Mucosa of stomach (tissue), 1 donor: ENCODE measurements around the gene SHISA4.
"Not testable (repeated sequence)": the region's sequence is repeated elsewhere in the genome, so short reads cannot be mapped to it uniquely, and the experiment has no call there.

Source experiments
- H3K27me3 ChIP-seq: one replicate; pipeline ENCODE4 v1.7.0; 2013; ENCODE audit warnings: mild to moderate bottlenecking, low read length; ENCODE audit not compliant: control insufficient read depth, insufficient read depth
- H3K36me3 ChIP-seq: one replicate; pipeline ENCODE4 v1.7.0; 2013; ENCODE audit warnings: low read length; ENCODE audit not compliant: control insufficient read depth, insufficient read depth
- H3K4me1 ChIP-seq: one replicate; pipeline ENCODE4 v1.7.0; 2013; ENCODE audit warnings: mild to moderate bottlenecking, low read length; ENCODE audit not compliant: control insufficient read depth, insufficient read depth
- H3K4me3 ChIP-seq: one replicate; pipeline ENCODE4 v1.7.0; 2013; ENCODE audit warnings: low read length
- H3K9ac ChIP-seq: one replicate; pipeline ENCODE4 v1.7.0; 2013; ENCODE audit warnings: mild to moderate bottlenecking, low read length, moderate library complexity
- H3K9me3 ChIP-seq: one replicate; pipeline ENCODE4 v1.7.0; 2013; ENCODE audit warnings: mild to moderate bottlenecking, low read length, moderate library complexity; ENCODE audit not compliant: control insufficient read depth
- donor health status: Pancreatic carcinoma.

SHISA4 gene

GRCh38 chr1:201851949-201852348 lies 36.7 kb upstream of the SHISA4 start:
- H3K9ac ChIP-seq: no peak overlapping the region
- H3K36me3 ChIP-seq: peaks cover 12% of the 10 kb centered on the region
- H3K4me3 ChIP-seq: no peak overlapping the region
- H3K27me3 ChIP-seq: no peaks in the 10 kb centered on the region
- H3K4me1 ChIP-seq: no peaks in the 10 kb centered on the region
- H3K9me3 ChIP-seq: no peaks in the 10 kb centered on the region

- not testable (repeated sequence) for H3K9ac ChIP-seq, H3K36me3 ChIP-seq, H3K27me3 ChIP-seq, H3K9me3 ChIP-seq, H3K4me1 ChIP-seq, H3K4me3 ChIP-seq
These were observed 32.0 kb upstream of the SHISA4 start for GRCh38 chr1:201856722-201857121.

- H3K27me3 ChIP-seq: no peaks in the 10 kb centered on the region
- no peak overlapping the region for H3K4me3 ChIP-seq
- no peak overlapping the region for H3K9ac ChIP-seq
- H3K9me3 ChIP-seq: no peaks in the 10 kb centered on the region
- no peaks in the 10 kb centered on the region for H3K36me3 ChIP-seq
- no peaks in the 10 kb centered on the region for H3K4me1 ChIP-seq
These were observed 29.3 kb upstream of the SHISA4 start for GRCh38 chr1:201859424-201859823.

GRCh38 chr1:201861448-201861847 lies 27.2 kb upstream of the SHISA4 start:
- H3K4me1 ChIP-seq: no peaks in the 10 kb centered on the region
- no peak overlapping the region for H3K9ac ChIP-seq
- no peak overlapping the region for H3K4me3 ChIP-seq
- H3K36me3 ChIP-seq: no peaks in the 10 kb centered on the region
- no peaks in the 10 kb centered on the region for H3K9me3 ChIP-seq
- no peaks in the 10 kb centered on the region for H3K27me3 ChIP-seq

GRCh38 chr1:201870397-201870796 lies 18.3 kb upstream of the SHISA4 start:
- Histone ChIP-seq H3K9me3 (no peaks in the 10 kb centered on the region), H3K27me3 (no peaks in the 10 kb centered on the region), H3K36me3 (peaks cover 13% of the 10 kb centered on the region), H3K9ac (no peak overlapping the region), H3K4me3 (no peak overlapping the region), H3K4me1 (no peaks in the 10 kb centered on the region)

- H3K36me3 ChIP-seq: peaks cover 10% of the 10 kb centered on the region
- H3K9me3 ChIP-seq: no peaks in the 10 kb centered on the region
- H3K9ac ChIP-seq: no peak overlapping the region
- no peaks in the 10 kb centered on the region for H3K27me3 ChIP-seq
- H3K4me3 ChIP-seq: no peak overlapping the region
- H3K4me1 ChIP-seq: peaks cover 4% of the 10 kb centered on the region
These were observed 14.0 kb upstream of the SHISA4 start for GRCh38 chr1:201874672-201875071.

GRCh38 chr1:201876148-201876818 lies 12.4 kb upstream of the SHISA4 start:
- Histone ChIP-seq H3K4me1 (peaks cover 4% of the 10 kb centered on the region), H3K9ac (no peak overlapping the region), H3K36me3 (no peaks in the 10 kb centered on the region), H3K4me3 (no peak overlapping the region), H3K27me3 (no peaks in the 10 kb centered on the region), H3K9me3 (no peaks in the 10 kb centered on the region)

- H3K9ac ChIP-seq: no peak overlapping the region
- peaks cover 4% of the 10 kb centered on the region for H3K4me1 ChIP-seq
- H3K4me3 ChIP-seq: no peak overlapping the region
- no peaks in the 10 kb centered on the region for H3K27me3 ChIP-seq
- H3K36me3 ChIP-seq: no peaks in the 10 kb centered on the region
- H3K9me3 ChIP-seq: no peaks in the 10 kb centered on the region
These were observed 10.8 kb upstream of the SHISA4 start for GRCh38 chr1:201877877-201878401.

- H3K9ac ChIP-seq: no peak overlapping the region
- H3K27me3 ChIP-seq: no peaks in the 10 kb centered on the region
- no peak overlapping the region for H3K4me3 ChIP-seq
- no peaks in the 10 kb centered on the region for H3K9me3 ChIP-seq
- peaks cover 14% of the 10 kb centered on the region for H3K4me1 ChIP-seq
- no peaks in the 10 kb centered on the region for H3K36me3 ChIP-seq
These were observed 7.6 kb upstream of the SHISA4 start for GRCh38 chr1:201880928-201881571.

- H3K4me1 ChIP-seq: peaks cover 14% of the 10 kb centered on the region
- H3K9ac ChIP-seq: no peak overlapping the region
- H3K27me3 ChIP-seq: peaks cover 2% of the 10 kb centered on the region
- no peak overlapping the region for H3K4me3 ChIP-seq
- no peaks in the 10 kb centered on the region for H3K9me3 ChIP-seq
- H3K36me3 ChIP-seq: no peaks in the 10 kb centered on the region
These were observed 7.1 kb upstream of the SHISA4 start for GRCh38 chr1:201881617-201882016.

- Histone ChIP-seq H3K9me3 (no peaks in the 10 kb centered on the region), H3K4me1 (peaks cover 10% of the 10 kb centered on the region), H3K27me3 (peaks cover 13% of the 10 kb centered on the region), H3K36me3 (no peaks in the 10 kb centered on the region), H3K9ac (no peak overlapping the region), H3K4me3 (no peak overlapping the region)
These were observed 6.0 kb upstream of the SHISA4 start for GRCh38 chr1:201882665-201883132.

GRCh38 chr1:201883266-201883665 lies 5.4 kb upstream of the SHISA4 start:
- H3K27me3 ChIP-seq: peaks cover 19% of the 10 kb centered on the region
- H3K4me1 ChIP-seq: peaks cover 14% of the 10 kb centered on the region
- H3K36me3 ChIP-seq: no peaks in the 10 kb centered on the region
- H3K9me3 ChIP-seq: no peaks in the 10 kb centered on the region
- no peak overlapping the region for H3K4me3 ChIP-seq
- H3K9ac ChIP-seq: no peak overlapping the region
